Fibroblast of peridontal ligament (primary cell): Measurements from ENCODE around the gene RNF157.
"Not testable (repeated sequence)": the region's sequence is repeated elsewhere in the genome, so short reads cannot be mapped to it uniquely, and the experiment has no call there.

Experiments
- DNase-seq: peaks from one replicate; pipeline ENCODE4 v3.0.0-alpha.2; 2010; ENCODE audit errors: extremely low read depth

Gene RNF157

GRCh38 chr17:76270770-76271668, 30.7 kb upstream of the RNF157 start:
- no peak for DNase-seq

GRCh38 chr17:76270127-76270592, 29.9 kb upstream of the RNF157 start:
- no peak for DNase-seq

GRCh38 chr17:76268991-76269981, 29.0 kb upstream of the RNF157 start:
- DNase-seq = no peak

- DNase-seq = peak; percentile 65
Observed at GRCh38 chr17:76268015-76268749, 27.9 kb upstream of the RNF157 start.

GRCh38 chr17:76267581-76268001, 27.3 kb upstream of the RNF157 start:
- DNase-seq = not testable (repeated sequence)

GRCh38 chr17:76267051-76267576, 26.8 kb upstream of the RNF157 start:
- DNase-seq = no peak

- DNase-seq = no peak
Observed at GRCh38 chr17:76266244-76266938, 26.1 kb upstream of the RNF157 start.

- peak; percentile 50 for DNase-seq
Observed at GRCh38 chr17:76265624-76266243, 25.4 kb upstream of the RNF157 start.

- DNase-seq = peak; percentile 100
Observed at GRCh38 chr17:76264755-76265623, 24.7 kb upstream of the RNF157 start, which contains the start of gene UBALD2. Gene UBALD2 (plus strand): TSS chr17:76265348. CDS start chr17:76265506, 158 bp downstream.

GRCh38 chr17:76264425-76264754, 24.1 kb upstream of the RNF157 start:
- no peak for DNase-seq

GRCh38 chr17:76263896-76264295, 23.6 kb upstream of the RNF157 start:
- no peak for DNase-seq

GRCh38 chr17:76262732-76263344, 22.5 kb upstream of the RNF157 start:
- no peak for DNase-seq

GRCh38 chr17:76261421-76262215, 21.3 kb upstream of the RNF157 start:
- peak; percentile 38 for DNase-seq

- DNase-seq = no peak
Observed at GRCh38 chr17:76260669-76261068, 20.4 kb upstream of the RNF157 start.

GRCh38 chr17:76260220-76260619, 19.9 kb upstream of the RNF157 start:
- no peak for DNase-seq

GRCh38 chr17:76256430-76257050, 16.2 kb upstream of the RNF157 start:
- not testable (repeated sequence) for DNase-seq

GRCh38 chr17:76255801-76256429, 15.6 kb upstream of the RNF157 start:
- no peak for DNase-seq
